K562 (cell line): ENCODE data around the gene SYT7. TPM values are rescaled to one million over a fixed set of nuclear protein-coding genes. Genes with fewer than 3 reads are reported as not detected.

Experiments
- ATAC-seq: fragments of 200-7000 bp; cut with Tn5 transposase; 3 replicates; pipeline ENCODE4 v1.9.1; 2020; ENCODE audit warnings: moderate library complexity
- BruUV-seq: library from RNA; stranded (reverse); fragments of 400-500 nt; replicated peaks from 2 replicates; lab custom pipeline; 2021; lab: Mats Ljungman, UMichigan
- CTCF ChIA-PET: fragments of 300-600 bp; formaldehyde crosslinking; extraction: SDS; loops from one replicate; lab custom pipeline; 2021; ENCODE audit warnings: low intra/inter-chr PET ratio; lab: Yijun Ruan, JAX
- POLR2A ChIA-PET: fragments of 300-600, 350-650 bp; sonication (Branson Sonifier 250); formaldehyde crosslinking; extraction: SDS; loops from one replicate; lab custom pipeline; 2021; ENCODE audit warnings: antibody characterized with exemption, inconsistent platforms; lab: Yijun Ruan, JAX
- DNase-seq, 4 experiments: peaks; one replicate each; pipeline versions ENCODE4 v3.0.0 to v3.0.0-alpha.2; 2011 to 2018; ENCODE audit warnings: low spot score in 3 of 4, mixed read lengths in 3 of 4; ENCODE audit errors: extremely low read depth in 1 of 4
- FAIRE-seq: peaks from 2 replicates; lab custom pipeline; 2011; peaks lifted over from hg19 to GRCh38; lab: Jason Lieb, UNC
- H2AFZ ChIP-seq: 2 replicates; pipeline ENCODE4 v1.6.0; 2011; ENCODE audit warnings: low read depth, low read length, control low read depth, inconsistent platforms
- H3K27ac ChIP-seq: fragments of 200-600 bp; 3 replicates; pipeline ENCODE4 v1.8.0; 2011; ENCODE audit warnings: low read depth, mild to moderate bottlenecking, control low read depth, inconsistent platforms, low read length, moderate library complexity, mixed read lengths; ENCODE audit errors: extremely low read depth
- H3K27me3 ChIP-seq, 2 experiments: fragments of 300-600 bp in 1 of 2; 2 replicates in 1 of 2; 3 replicates in 1 of 2; pipeline versions ENCODE4 v1.6.0 to v1.8.0; 2011; ENCODE audit warnings: inconsistent platforms in 2 of 2, low read length in 2 of 2, mild to moderate bottlenecking in 1 of 2, mixed read lengths in 1 of 2, moderate library complexity in 1 of 2; ENCODE audit not compliant: control insufficient read depth in 2 of 2, insufficient read depth in 2 of 2
- H3K36me3 ChIP-seq: fragments of 300-600 bp; 3 replicates; pipeline ENCODE4 v1.8.0; 2011; ENCODE audit warnings: mild to moderate bottlenecking, low read length, inconsistent platforms; ENCODE audit not compliant: control insufficient read depth, insufficient read depth
- H3K4me1 ChIP-seq, 2 experiments: fragments of 200-600 bp in 1 of 2; replicated peaks in 1 of 2; 2 replicates in 1 of 2; 3 replicates in 1 of 2; pipeline versions ENCODE4 v1.5.1 to v1.8.0; 2011; ENCODE audit warnings: inconsistent platforms in 2 of 2, low read length in 2 of 2, mild to moderate bottlenecking in 1 of 2, mixed read lengths in 1 of 2, moderate library complexity in 1 of 2; ENCODE audit not compliant: control insufficient read depth in 2 of 2, insufficient read depth in 2 of 2
- H3K4me2 ChIP-seq: 2 replicates; pipeline ENCODE4 v1.6.1; 2011; ENCODE audit warnings: low read length, control low read depth, inconsistent platforms, mixed read lengths; ENCODE audit not compliant: insufficient read depth
- H3K4me3 ChIP-seq: fragments of 200-600 bp; sonication (generic), shearing (Covaris generic); 2 replicates; pipeline ENCODE4 v1.5.1; 2016; ENCODE audit warnings: control low read depth, inconsistent platforms
- H3K79me2 ChIP-seq: fragments of 200-600 bp; 3 replicates; pipeline ENCODE4 v1.8.0; 2011; ENCODE audit warnings: low read length, inconsistent platforms; ENCODE audit not compliant: control insufficient read depth, insufficient read depth
- H3K9ac ChIP-seq, 2 experiments: 2 replicates each; pipeline versions ENCODE4 v1.6.0 to v1.6.1; 2011; ENCODE audit warnings: low read depth in 2 of 2, low read length in 2 of 2, control low read depth in 1 of 2, inconsistent platforms in 1 of 2, mild to moderate bottlenecking in 1 of 2, mixed read lengths in 1 of 2; ENCODE audit not compliant: insufficient read depth in 1 of 2
- H3K9me1 ChIP-seq: one replicate; pipeline ENCODE4 v1.6.0; 2011; ENCODE audit warnings: inconsistent platforms, mild to moderate bottlenecking, low read length, moderate library complexity; ENCODE audit not compliant: control insufficient read depth, insufficient read depth
- H3K9me3 ChIP-seq: replicated peaks from 2 replicates; pipeline ENCODE4 v1.5.1; 2011; ENCODE audit warnings: low read depth, low read length, inconsistent platforms; ENCODE audit not compliant: control insufficient read depth, insufficient read depth
- H4K20me1 ChIP-seq: replicated peaks from 2 replicates; pipeline ENCODE4 v1.6.1; 2011; ENCODE audit warnings: low read length, inconsistent platforms, mixed read lengths; ENCODE audit not compliant: control insufficient read depth, insufficient read depth
- CBX3 ChIP-seq, 2 experiments: IDR thresholded peaks; 1 replicate in 1 of 2; 2 replicates in 1 of 2; pipeline ENCODE4 v1.6.1; 2012; ENCODE audit warnings: inconsistent platforms in 2 of 2, low read length in 2 of 2, borderline replicate concordance in 1 of 2, control low read depth in 1 of 2
- FOXA1 ChIP-seq: fragments of 450-650 bp; IDR thresholded peaks from 2 replicates; pipeline ENCODE4 v1.6.1; 2016; ENCODE audit warnings: mild to moderate bottlenecking, borderline replicate concordance
- KLF16 ChIP-seq: IDR thresholded peaks from 2 replicates; pipeline ENCODE4 v1.6.1; 2016; ENCODE audit warnings: antibody characterized with exemption
- NCOR1 ChIP-seq: fragments of 450-650 bp; IDR thresholded peaks from 2 replicates; pipeline ENCODE4 v1.6.1; 2016; ENCODE audit warnings: mild to moderate bottlenecking, moderate library complexity
- SIN3A ChIP-seq, 2 experiments: fragments of 150-350 bp in 1 of 2; IDR thresholded peaks; 2 replicates each; pipeline ENCODE4 v1.6.1; 2011 to 2016; ENCODE audit warnings: borderline replicate concordance in 2 of 2, low read depth in 2 of 2, low read length in 2 of 2, mild to moderate bottlenecking in 2 of 2, moderate library complexity in 2 of 2; ENCODE audit not compliant: control insufficient read depth in 1 of 2
- TBP ChIP-seq: optimal IDR thresholded peaks from 2 replicates; pipeline ENCODE3; 2011; ENCODE audit warnings: low read depth, low read length, improper control_type of control experiment
- ZNF175 ChIP-seq: fragments of 200-800 bp; sonication (Bioruptor generic); IDR thresholded peaks from 2 replicates; pipeline ENCODE4 v1.6.1; 2016; ENCODE audit warnings: low read depth, mild to moderate bottlenecking, missing genetic modification characterization, missing compliant biosample characterization
- ZNF277 ChIP-seq: fragments of 250-450 bp; sonication (Bioruptor Pico); IDR thresholded peaks from 2 replicates; pipeline ENCODE4 v1.8.0; 2022; ENCODE audit warnings: inconsistent platforms, mild to moderate bottlenecking, moderate library complexity, borderline replicate concordance
- ZNF592 ChIP-seq: fragments of 450-650 bp; IDR thresholded peaks from 2 replicates; pipeline ENCODE4 v1.6.1; 2017; ENCODE audit warnings: antibody characterized with exemption, mild to moderate bottlenecking
- ZNF785 ChIP-seq: fragments of 250-450 bp; sonication (Bioruptor Pico); IDR thresholded peaks from 2 replicates; pipeline ENCODE4 v1.4.0; 2020; ENCODE audit warnings: mild to moderate bottlenecking
- WGBS: fragments of 100-300 bp; shearing (Covaris generic); methylation state at CpG from one replicate; pipeline ENCODE4 v1.1.6; 2016; ENCODE audit warnings: low coverage, mixed read lengths; ENCODE audit not compliant: insufficient coverage; ENCODE audit errors: missing lambda C conversion rate; 5-methylcytosine and 5-hydroxymethylcytosine counted together
- in situ Hi-C: fragments of 300-500 bp; cut with MboI; formaldehyde crosslinking; loops from 4 replicates; pipeline ENCODE4 v1.15.0; 2018; ENCODE audit warnings: inconsistent platforms, mixed read lengths
- intact Hi-C: fragments of 100-400 bp; cut with micrococcal nuclease; formaldehyde crosslinking; loops from 2 replicates; pipeline ENCODE4 v1.14.2; 2022
- polyA plus RNA-seq, 8 experiments: library from polyadenylated mRNA; depleted of rRNA in 4 of 8; stranded (reverse) in 5 of 8; unstranded in 3 of 8; fragments of >200 nt; fragmentation: Nextera tagmentation in 2 of 8; fragmentation: Illumina TruSeq in 1 of 8; extraction: Ambion mirVana in 2 of 8; extraction: Trizol in 1 of 8; gene quantifications; 2 replicates each; pipeline versions ENCODE4 v1.2.1 to v1.2.3, GENCODE V29; 2011 to 2014; ENCODE audit warnings: inconsistent platforms in 1 of 8, missing spikeins in 1 of 8
- total RNA-seq, 7 experiments: library from RNA; depleted of rRNA in 6 of 7; stranded (reverse); fragments of >200 nt in 6 of 7; fragmentation: Illumina TruSeq in 2 of 7; extraction: Trizol in 2 of 7; gene quantifications; 2 replicates each; pipeline versions ENCODE4 v1.2.1 to v1.2.3, GENCODE V29; 2011 to 2021; ENCODE audit warnings: low replicate concordance in 1 of 7

The SYT7 gene
- total and polyA plus RNA-seq, 9 of the 15 experiments (the other 6 are each of a cell fraction or from before 2014, with no cell fraction given), result 0.01 to 0.51 (median 0.16) TPM; not detected in 1

- H4K20me1 ChIP-seq, result 0 out of 2 replicates have a peak, but pooled peaks cover 4% of the 10 kb centered on the region
- ATAC-seq, result no peak
- intact Hi-C loops, result no loop called here
- H3K79me2 ChIP-seq, result no peaks in the 10 kb centered on the region
- FAIRE-seq, result no peak
- H3K4me1 ChIP-seq, result peaks cover 0 to 25% of the 10 kb centered on the region in 2 experiments; a peak in 3 of 5 replicates
- H3K27ac ChIP-seq, result no peak overlapping the region
- H3K9ac ChIP-seq, result no peak overlapping the region
- BruUV-seq, result no TSS peak
- ChIA-PET POLR2A (no interaction called here), CTCF (no interaction called here)
- TF ChIP-seq CBX3 (IDR thresholded peaks at IDR 0.05; ENCODE audit: borderline replicate concordance in 1 of 2, low read length in 2 of 2) (no peak), NCOR1 (no peak), ZNF277 (no peak), ZNF175 (CRISPR knock-in tag) (no peak), KLF16 (no peak), TBP (no peak), ZNF592 (no peak), SIN3A (IDR thresholded peaks at IDR 0.05; ENCODE audit: borderline replicate concordance in 2 of 2, control insufficient read depth in 1 of 2, low read depth in 2 of 2, low read length in 2 of 2) (no peak), ZNF785 (CRISPR knock-in tag) (no peak), FOXA1 (no peak)
- H3K36me3 ChIP-seq, result no peaks in the 10 kb centered on the region
- in situ Hi-C loops, result no loop called here
- H2AFZ ChIP-seq, result no peak overlapping the region
- DNase-seq, result no peak
- H3K27me3 ChIP-seq, result peaks cover 13 to 64% of the 10 kb centered on the region in 2 experiments
- 5% methylated on average over 10 of the region's 10 CpGs for WGBS
- no peak overlapping the region for H3K4me3 ChIP-seq
- no peaks in the 10 kb centered on the region for H3K9me3 ChIP-seq
- H3K9me1 ChIP-seq, result peaks cover 4% of the 10 kb centered on the region
- H3K4me2 ChIP-seq, result no peak overlapping the region
Measured at GRCh38 chr11:61505640-61506155, 75.2 kb downstream of the SYT7 start.
